HG02759 (cell line): ENCODE measurements around the gene NUP62.
"Not testable (repeated sequence)": the region's sequence is repeated elsewhere in the genome, so short reads cannot be mapped to it uniquely, and the experiment has no call there.

ENCODE experiments used
- ATAC-seq: cut with Tn5 transposase; IDR thresholded peaks from one replicate; pipeline ENCODE4 v1.9.1; 2021; ENCODE audit warnings: mild to moderate bottlenecking, moderate library complexity; ENCODE audit not compliant: unreplicated experiment

The NUP62 gene

GRCh38 chr19:49951806-49952478 is 22.6 kb upstream of the NUP62 start:
- no peak for ATAC-seq

- no peak for ATAC-seq
These were observed 21.7 kb upstream of the NUP62 start for GRCh38 chr19:49950956-49951526.

GRCh38 chr19:49950590-49950948 is 21.3 kb upstream of the NUP62 start:
- ATAC-seq = no peak

GRCh38 chr19:49949742-49950589 is 20.7 kb upstream of the NUP62 start:
- ATAC-seq = no peak

GRCh38 chr19:49946415-49946814 is 17.1 kb upstream of the NUP62 start:
- no peak for ATAC-seq

- ATAC-seq = not testable (repeated sequence)
These were observed 15.3 kb upstream of the NUP62 start for GRCh38 chr19:49944567-49944966.

GRCh38 chr19:49940482-49940791 is 11.1 kb upstream of the NUP62 start:
- ATAC-seq = no peak

- no peak for ATAC-seq
These were observed 10.6 kb upstream of the NUP62 start for GRCh38 chr19:49939721-49940481.

GRCh38 chr19:49938662-49939061 is 9.4 kb upstream of the NUP62 start:
- no peak for ATAC-seq

- no peak for ATAC-seq
These were observed 8.6 kb upstream of the NUP62 start for GRCh38 chr19:49937750-49938381.

GRCh38 chr19:49936549-49936948 is 7.2 kb upstream of the NUP62 start:
- no peak for ATAC-seq

GRCh38 chr19:49933643-49934042 is 4.3 kb upstream of the NUP62 start:
- no peak for ATAC-seq

GRCh38 chr19:49932731-49933131 is 3.4 kb upstream of the NUP62 start:
- no peak for ATAC-seq

GRCh38 chr19:49932041-49932451 is 2.7 kb upstream of the NUP62 start:
- no peak for ATAC-seq

- no peak for ATAC-seq
These were observed 2.2 kb upstream of the NUP62 start for GRCh38 chr19:49931293-49932040.

GRCh38 chr19:49930483-49931011 is 1.2 kb upstream of the NUP62 start:
- ATAC-seq = no peak

- ATAC-seq = peak; percentile 73
These were observed 543 bp upstream of the NUP62 start for GRCh38 chr19:49929611-49930482.

GRCh38 chr19:49927526-49928264 is 1.6 kb downstream of the NUP62 start:
- no peak for ATAC-seq
